GM12801 (cell line): ENCODE results near the gene TNIP1.

Source experiments
- TF ChIP-seq, protein P1 (sequence below): IDR thresholded peaks from one replicate; pipeline ENCODE4 v1.5.1; 2011; ENCODE audit warnings: control low read depth; ENCODE audit not compliant: insufficient read length; ENCODE audit errors: extremely low read depth

TNIP1 gene

DNA sequence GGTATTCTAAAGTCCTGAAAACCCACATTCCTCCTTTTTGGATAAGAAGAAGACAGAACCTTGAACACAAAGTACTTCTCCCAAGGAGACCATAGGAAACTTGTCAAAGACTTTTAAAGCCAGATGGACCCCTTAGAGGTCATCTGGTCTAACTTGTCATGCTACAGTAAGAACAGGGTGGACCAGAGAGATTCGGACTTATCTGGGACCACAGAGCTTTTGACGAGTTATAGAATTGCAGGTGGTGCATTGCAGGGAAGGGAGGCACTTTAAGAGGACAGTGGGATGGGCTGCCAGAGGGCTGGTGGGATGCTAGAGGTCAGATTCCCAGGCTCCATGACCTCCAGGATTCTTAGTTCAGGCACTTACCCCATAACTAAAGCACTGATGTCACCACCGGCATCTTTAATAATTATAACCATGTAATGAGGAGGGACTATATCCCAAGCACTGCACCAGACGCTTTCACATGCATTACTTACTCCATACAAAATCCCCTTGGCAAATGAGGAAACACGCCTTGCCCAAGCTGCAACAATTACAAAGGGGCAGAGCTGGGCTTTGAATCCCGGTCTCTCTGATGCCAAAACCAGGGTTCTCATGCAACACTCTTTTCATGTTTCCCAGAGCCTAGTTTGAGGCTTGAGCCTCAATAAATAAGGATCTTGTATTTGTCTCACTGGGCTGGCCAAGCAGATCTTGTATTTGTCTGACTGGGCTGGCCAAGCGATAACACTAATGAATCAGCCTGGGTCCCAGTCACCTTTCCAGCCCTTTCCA, 73.2 kb downstream of the TNIP1 start:
- TF ChIP-seq, protein P1, sequence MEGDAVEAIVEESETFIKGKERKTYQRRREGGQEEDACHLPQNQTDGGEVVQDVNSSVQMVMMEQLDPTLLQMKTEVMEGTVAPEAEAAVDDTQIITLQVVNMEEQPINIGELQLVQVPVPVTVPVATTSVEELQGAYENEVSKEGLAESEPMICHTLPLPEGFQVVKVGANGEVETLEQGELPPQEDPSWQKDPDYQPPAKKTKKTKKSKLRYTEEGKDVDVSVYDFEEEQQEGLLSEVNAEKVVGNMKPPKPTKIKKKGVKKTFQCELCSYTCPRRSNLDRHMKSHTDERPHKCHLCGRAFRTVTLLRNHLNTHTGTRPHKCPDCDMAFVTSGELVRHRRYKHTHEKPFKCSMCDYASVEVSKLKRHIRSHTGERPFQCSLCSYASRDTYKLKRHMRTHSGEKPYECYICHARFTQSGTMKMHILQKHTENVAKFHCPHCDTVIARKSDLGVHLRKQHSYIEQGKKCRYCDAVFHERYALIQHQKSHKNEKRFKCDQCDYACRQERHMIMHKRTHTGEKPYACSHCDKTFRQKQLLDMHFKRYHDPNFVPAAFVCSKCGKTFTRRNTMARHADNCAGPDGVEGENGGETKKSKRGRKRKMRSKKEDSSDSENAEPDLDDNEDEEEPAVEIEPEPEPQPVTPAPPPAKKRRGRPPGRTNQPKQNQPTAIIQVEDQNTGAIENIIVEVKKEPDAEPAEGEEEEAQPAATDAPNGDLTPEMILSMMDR, result no peak

DNA sequence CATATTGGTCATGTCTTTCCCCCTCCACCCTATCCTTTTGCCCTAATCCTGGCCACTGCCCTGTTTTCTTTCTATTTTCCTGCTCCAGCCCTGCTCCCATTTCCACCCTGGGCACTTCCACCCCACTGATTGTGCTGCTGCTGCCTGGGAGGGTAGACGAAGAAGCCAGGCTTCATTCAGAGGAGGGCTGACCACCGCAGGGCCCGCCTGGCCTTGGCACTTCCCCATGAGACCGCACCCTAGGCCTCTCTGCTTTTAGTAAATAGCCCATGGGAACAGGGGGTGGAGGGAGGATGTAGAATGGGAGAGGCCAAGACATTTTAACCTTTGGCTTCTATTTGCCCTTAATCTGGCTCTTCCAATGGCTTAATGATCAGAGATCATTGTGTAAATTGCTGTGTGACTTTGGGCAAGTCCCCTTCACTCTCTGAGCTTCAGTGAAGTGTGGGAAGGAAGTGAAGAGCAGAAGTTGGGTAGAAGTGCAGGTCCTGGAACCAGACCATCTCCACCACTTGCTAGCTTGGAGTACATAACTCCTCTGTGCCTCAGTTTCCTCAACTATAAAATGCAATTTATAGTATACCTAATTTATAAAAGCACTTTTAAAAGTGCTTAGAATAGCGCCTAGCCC, 74.0 kb downstream of the TNIP1 start:
- TF ChIP-seq, protein P1, result no peak

DNA sequence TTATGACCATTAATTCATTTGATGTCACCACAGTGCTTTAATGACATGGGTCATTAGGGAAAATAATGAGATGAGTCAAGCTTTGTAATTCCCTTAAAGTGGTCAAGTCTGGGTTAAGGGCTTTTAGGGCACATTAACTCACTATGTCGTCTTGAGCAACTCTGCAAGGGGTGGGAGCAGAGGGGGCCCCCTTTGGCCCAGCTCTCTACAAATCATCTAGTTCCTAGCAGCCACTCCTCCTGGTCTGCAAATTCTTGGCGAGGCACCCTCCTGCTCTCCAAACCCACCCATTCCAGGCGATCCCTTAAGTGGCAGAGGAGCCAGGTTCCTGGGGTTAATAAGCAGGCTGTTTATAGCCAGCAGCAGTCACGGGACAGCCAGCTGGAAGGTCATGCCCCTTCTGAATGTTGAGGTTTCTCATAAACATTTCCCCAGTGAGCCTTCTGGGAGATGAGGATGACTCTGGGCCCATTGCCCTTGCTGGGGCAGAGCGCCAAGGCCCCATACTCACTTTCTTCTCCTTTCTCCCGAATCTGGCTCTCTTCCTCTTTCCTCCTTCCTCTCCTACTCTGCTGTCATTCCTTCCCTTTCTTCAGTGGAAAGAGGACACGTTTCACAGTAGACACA, 74.8 kb downstream of the TNIP1 start:
- TF ChIP-seq, protein P1, result no peak

DNA sequence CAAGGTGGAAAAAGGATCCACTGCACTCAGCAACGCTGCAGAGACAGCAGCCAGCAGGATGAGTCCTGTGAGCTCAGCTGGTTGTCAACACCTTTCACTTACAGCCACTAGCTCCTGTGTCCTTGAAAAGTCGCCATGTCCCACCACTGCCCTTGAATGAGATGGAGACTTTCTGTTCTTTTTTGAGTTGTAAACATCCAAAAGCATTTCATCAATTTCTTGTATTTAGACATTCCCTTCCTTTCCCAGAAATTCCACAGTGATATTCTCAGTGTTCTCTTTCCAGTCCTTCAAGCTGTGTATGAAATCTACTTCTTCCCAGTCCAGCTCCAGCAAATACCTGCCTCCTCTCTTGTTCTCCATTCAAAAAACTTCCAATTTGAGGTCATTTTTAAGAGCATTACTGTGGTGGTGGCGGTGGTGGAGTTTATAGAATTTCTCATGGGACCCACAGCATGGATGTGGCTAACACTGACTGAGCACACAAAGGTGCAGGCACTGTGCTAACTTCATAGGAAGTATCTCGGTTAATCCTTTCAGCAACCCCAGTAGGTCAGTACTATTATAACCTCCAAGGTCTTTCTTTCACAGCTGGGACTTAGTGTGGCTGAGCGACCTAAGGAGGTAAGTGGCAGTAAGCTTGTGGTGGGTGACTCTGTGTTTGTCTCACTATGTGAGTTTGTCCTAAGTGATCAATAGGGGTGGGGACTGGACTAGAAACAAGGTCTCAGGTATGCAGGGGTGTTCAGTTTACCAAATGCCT, 75.5 kb downstream of the TNIP1 start:
- TF ChIP-seq, protein P1, result no peak

DNA sequence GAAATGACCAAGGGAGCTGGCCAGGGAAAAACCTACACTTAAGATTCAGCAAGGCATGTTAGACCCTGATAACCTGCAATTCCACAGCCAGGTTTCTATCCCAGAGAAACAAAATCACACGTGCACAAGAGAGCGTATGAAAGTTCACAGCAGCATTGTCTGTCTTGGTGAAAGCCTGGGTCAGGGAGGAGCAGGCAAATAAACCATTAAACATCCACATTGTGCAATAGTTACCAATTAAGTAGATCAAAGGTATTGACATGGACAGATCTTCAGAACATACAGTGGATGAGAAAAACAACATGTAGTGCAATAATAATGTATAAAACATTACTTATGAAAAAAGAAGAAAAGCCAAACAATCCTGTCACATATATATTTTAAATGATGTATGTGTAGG, 76.3 kb downstream of the TNIP1 start:
- TF ChIP-seq, protein P1, result no peak

DNA sequence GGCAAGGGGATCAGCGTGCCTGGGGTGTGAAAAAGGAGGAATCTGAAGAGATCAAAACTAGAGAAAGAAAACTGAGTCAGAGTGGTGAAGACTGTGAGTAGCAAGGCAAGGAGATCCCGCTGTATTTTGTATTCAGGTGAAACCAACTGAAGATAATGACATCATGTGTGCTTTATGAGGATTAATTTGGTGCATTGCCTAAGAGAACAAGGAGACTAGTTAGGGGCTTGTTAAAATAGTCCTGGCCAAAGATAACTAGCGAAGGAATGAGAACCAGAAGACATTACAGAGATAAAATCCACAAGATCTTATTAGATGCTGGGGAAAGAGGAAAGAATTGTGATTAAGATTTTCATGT, 77.4 kb downstream of the TNIP1 start:
- TF ChIP-seq, protein P1, result no peak
